Measurements from ENCODE around the gene MAP3K3.

MAP3K3 gene

DNA sequence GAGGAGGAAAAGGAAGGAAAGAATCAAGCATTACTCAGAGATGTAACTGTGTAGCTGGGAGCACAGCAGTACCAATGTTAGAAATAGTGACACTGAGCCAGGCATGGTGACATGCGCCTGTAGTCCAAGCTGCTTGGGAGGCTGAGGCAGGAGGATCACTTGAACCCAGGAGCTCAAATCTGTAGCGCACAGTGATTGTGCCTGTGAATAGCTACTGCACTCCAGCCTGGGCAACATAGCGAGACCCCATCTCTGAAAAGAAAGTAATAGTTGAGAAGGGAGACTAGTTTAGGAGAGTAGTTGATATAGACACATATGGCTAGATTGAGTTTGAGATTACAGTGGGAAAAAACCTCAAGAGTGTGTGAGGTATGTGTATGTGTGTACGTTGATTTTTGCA is 17.8 kb downstream of the MAP3K3 start:
- DNase-seq (ENCODE audit: low read depth in 1 of 2, low spot score in 1 of 2): no peak
- TF ChIP-seq SPI1 (IDR thresholded peaks at IDR 0.05; ENCODE audit: borderline replicate concordance, low read depth) (no peak), REST (IDR thresholded peaks at IDR 0.05; ENCODE audit: insufficient replicate concordance, low read depth) (no peak), POLR2AphosphoS5 (IDR thresholded peaks at IDR 0.05; ENCODE audit: low read depth) (no peak), GABPA (IDR thresholded peaks at IDR 0.05; ENCODE audit: low read depth) (no peak)
- TF ChIP-seq, protein P1, sequence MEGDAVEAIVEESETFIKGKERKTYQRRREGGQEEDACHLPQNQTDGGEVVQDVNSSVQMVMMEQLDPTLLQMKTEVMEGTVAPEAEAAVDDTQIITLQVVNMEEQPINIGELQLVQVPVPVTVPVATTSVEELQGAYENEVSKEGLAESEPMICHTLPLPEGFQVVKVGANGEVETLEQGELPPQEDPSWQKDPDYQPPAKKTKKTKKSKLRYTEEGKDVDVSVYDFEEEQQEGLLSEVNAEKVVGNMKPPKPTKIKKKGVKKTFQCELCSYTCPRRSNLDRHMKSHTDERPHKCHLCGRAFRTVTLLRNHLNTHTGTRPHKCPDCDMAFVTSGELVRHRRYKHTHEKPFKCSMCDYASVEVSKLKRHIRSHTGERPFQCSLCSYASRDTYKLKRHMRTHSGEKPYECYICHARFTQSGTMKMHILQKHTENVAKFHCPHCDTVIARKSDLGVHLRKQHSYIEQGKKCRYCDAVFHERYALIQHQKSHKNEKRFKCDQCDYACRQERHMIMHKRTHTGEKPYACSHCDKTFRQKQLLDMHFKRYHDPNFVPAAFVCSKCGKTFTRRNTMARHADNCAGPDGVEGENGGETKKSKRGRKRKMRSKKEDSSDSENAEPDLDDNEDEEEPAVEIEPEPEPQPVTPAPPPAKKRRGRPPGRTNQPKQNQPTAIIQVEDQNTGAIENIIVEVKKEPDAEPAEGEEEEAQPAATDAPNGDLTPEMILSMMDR (IDR thresholded peaks at IDR 0.05; ENCODE audit: insufficient read depth, low read length): no peak
- Histone ChIP-seq H3K27ac (replicated peaks) (no peak overlapping the region), H3K4me3 (replicated peaks; ENCODE audit: insufficient read depth, low read length) (no peak overlapping the region), H3K27me3 (ENCODE audit: insufficient read depth, poor library complexity, severe bottlenecking) (no peaks in the 10 kb centered on the region)

DNA sequence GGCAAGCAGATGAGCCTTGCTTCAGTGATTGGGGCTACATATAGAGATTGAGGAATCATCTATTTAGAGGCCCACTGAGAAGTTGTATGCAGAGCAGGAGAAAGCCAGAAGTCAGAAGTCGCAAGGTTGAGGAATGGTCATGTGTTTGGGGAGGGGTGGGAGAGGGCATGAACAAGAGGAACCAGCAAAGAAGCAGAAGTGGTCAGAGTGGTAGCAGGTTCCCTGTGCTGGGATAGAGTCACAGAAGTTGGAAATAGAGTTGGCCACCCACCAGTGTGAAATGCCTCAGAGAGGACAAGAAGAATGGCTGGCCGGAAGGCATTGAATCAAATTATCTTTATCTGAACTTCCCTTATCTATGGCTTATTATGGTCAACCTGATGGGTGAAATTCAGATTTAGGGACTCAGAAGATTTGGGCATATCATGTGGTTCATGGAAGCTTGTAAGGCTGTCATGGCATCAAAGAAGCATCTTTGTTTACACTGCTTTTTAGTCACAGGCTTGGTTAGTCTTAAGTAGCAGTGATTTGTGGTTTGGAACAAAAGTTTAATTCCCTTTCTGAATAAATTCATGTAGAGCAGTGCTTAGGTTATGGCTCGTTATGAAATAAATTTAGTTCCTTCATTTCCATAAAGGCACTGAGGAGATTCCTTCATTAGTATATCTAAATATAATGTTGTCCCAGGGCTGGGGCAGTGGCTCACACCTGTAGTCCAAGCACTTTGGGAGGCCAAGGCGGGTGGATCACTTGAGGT is 19.7 kb downstream of the MAP3K3 start:
- Histone ChIP-seq H3K27ac (replicated peaks) (peak overlapping the region; percentile 20; the same call in 1 of the 2 replicates), H3K27me3 (ENCODE audit: insufficient read depth, poor library complexity, severe bottlenecking) (no peaks in the 10 kb centered on the region), H3K4me3 (replicated peaks; ENCODE audit: insufficient read depth, low read length) (no peak overlapping the region)
- peak; percentile 95 for TF ChIP-seq SPI1 (IDR thresholded peaks at IDR 0.05; ENCODE audit: borderline replicate concordance, low read depth)
- no peak for TF ChIP-seq POLR2AphosphoS5 (IDR thresholded peaks at IDR 0.05; ENCODE audit: low read depth)
- TF ChIP-seq, protein P1 (IDR thresholded peaks at IDR 0.05; ENCODE audit: insufficient read depth, low read length): no peak
- TF ChIP-seq GABPA (IDR thresholded peaks at IDR 0.05; ENCODE audit: low read depth): no peak
- peak; percentile 56 to 94 for DNase-seq (ENCODE audit: low read depth in 1 of 2, low spot score in 1 of 2)

GRCh38 chr17:63644846-63645245 is 22.6 kb downstream of the MAP3K3 start:
- H3K4me3 ChIP-seq (replicated peaks; ENCODE audit: insufficient read depth, low read length): no peak overlapping the region
- H3K27ac ChIP-seq (replicated peaks): peak overlapping the region; percentile 23; the same call in 1 of the 2 replicates
- H3K27me3 ChIP-seq (ENCODE audit: insufficient read depth, poor library complexity, severe bottlenecking): no peaks in the 10 kb centered on the region
- no peak for DNase-seq (ENCODE audit: low read depth in 1 of 2, low spot score in 1 of 2)
- peak; percentile 73; the same call in 1 of the 2 replicates for TF ChIP-seq SPI1 (IDR thresholded peaks at IDR 0.05; ENCODE audit: borderline replicate concordance, low read depth)
- TF ChIP-seq, protein P1 (IDR thresholded peaks at IDR 0.05; ENCODE audit: insufficient read depth, low read length): no peak

DNA sequence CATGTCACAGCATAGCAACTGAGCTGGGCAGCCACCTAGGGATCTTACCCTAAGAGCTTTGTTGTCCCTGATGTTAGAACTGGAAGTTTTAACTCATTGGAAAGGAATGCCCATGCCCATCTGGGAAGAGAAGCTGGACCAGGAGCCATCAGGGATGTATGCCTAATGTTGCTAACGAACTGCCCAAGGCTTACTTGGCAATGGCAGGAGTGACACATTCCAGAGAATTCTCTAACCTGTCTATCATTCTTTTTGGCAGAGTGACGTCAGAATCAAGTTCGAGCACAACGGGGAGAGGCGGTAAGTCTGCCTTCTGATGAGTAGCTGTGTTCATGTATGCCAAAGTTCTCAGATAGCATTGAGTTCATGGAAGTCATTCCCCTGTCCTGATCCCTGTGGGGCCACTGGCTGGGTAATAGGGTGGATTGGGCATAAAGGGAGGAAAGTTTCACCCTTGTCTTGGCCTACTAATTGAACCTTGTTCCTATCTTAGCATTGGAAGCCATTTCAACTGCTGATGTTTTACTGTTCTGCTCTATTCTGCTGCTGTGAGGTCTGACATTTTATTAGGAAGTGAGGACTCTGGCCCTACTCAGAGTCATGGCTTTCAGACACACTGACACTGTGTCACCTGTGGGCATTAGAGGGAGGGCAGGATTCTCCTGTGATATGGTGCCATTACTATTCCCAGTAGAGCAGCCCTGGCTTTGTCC is 23.7 kb downstream of the MAP3K3 start:
- Histone ChIP-seq H3K4me3 (replicated peaks; ENCODE audit: insufficient read depth, low read length) (no peak overlapping the region), H3K27ac (replicated peaks) (0 out of 2 replicates have a peak overlapping the region, but pooled peaks have one; percentile 15), H3K27me3 (ENCODE audit: insufficient read depth, poor library complexity, severe bottlenecking) (no peaks in the 10 kb centered on the region)
- DNase-seq (ENCODE audit: low read depth in 1 of 2, low spot score in 1 of 2): no peak
- no peak for TF ChIP-seq GABPA (IDR thresholded peaks at IDR 0.05; ENCODE audit: low read depth)
- no peak for TF ChIP-seq POLR2AphosphoS5 (IDR thresholded peaks at IDR 0.05; ENCODE audit: low read depth)
- TF ChIP-seq, protein P1 (IDR thresholded peaks at IDR 0.05; ENCODE audit: insufficient read depth, low read length): no peak
- no peak for TF ChIP-seq REST (IDR thresholded peaks at IDR 0.05; ENCODE audit: insufficient replicate concordance, low read depth)
- TF ChIP-seq SPI1 (IDR thresholded peaks at IDR 0.05; ENCODE audit: borderline replicate concordance, low read depth): no peak

Data from HL-60 (cell line).